GM23338 (cell line): Measurements from ENCODE around the gene PDLIM5.

Experiments
- CTCF ChIP-seq, 2 experiments: fragments of 200-600 bp in 1 of 2; sonication (generic) in 1 of 2; conservative IDR thresholded peaks; 2 replicates each; pipeline versions ENCODE4 v1.5.1 to v1.6.1; 2016 to 2017; ENCODE audit warnings: antibody characterized with exemption in 2 of 2, low read depth in 2 of 2, mild to moderate bottlenecking in 2 of 2, moderate library complexity in 1 of 2
- POLR2AphosphoS5 ChIP-seq: IDR thresholded peaks from 2 replicates; pipeline ENCODE4 v1.6.1; 2016; ENCODE audit warnings: antibody characterized with exemption, low read depth
- REST ChIP-seq: IDR thresholded peaks from one replicate; pipeline ENCODE4 v1.6.1; 2018; ENCODE audit warnings: antibody characterized with exemption; ENCODE audit not compliant: unreplicated experiment

- TF ChIP-seq CTCF (conservative IDR thresholded peaks at IDR 0.05; ENCODE audit: low read depth in 2 of 2) (no peak), POLR2AphosphoS5 (no peak), REST (no peak)
These were observed 57.1 kb downstream of the PDLIM5 start for GRCh38 chr4:94508806-94509205.
